ENCODE results near the gene ERN1.
"Not testable (repeated sequence)": the region's sequence is repeated elsewhere in the genome, so short reads cannot be mapped to it uniquely, and the experiment has no call there.

The ERN1 gene

DNA sequence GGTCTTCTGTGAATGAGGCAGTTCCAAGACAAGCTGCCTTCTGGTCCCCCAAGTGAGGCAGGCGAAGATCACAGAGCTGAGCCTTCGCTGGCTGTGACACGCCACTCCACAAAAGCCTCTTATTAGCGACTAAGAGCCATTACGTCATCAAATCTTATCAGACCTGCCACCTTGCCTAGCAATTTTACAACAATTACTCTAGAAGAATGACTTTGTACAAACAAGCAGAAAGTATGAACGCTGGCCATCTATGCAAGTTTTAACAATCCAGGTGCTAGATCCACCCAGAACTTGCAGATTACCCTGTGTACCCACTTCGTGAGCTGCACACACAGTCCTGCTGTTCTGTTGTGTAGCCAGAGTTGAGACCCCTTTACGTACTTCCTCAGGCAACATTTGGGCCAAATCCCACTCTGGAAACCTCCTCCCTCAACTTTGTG, 105.7 kb downstream of the ERN1 start:
- DNase-seq (ENCODE audit: low read depth): no peak
- no peak overlapping the region for H3K4me3 ChIP-seq (replicated peaks; ENCODE audit: low read depth, low read length)
- TF ChIP-seq, protein P1, sequence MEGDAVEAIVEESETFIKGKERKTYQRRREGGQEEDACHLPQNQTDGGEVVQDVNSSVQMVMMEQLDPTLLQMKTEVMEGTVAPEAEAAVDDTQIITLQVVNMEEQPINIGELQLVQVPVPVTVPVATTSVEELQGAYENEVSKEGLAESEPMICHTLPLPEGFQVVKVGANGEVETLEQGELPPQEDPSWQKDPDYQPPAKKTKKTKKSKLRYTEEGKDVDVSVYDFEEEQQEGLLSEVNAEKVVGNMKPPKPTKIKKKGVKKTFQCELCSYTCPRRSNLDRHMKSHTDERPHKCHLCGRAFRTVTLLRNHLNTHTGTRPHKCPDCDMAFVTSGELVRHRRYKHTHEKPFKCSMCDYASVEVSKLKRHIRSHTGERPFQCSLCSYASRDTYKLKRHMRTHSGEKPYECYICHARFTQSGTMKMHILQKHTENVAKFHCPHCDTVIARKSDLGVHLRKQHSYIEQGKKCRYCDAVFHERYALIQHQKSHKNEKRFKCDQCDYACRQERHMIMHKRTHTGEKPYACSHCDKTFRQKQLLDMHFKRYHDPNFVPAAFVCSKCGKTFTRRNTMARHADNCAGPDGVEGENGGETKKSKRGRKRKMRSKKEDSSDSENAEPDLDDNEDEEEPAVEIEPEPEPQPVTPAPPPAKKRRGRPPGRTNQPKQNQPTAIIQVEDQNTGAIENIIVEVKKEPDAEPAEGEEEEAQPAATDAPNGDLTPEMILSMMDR (IDR thresholded peaks at IDR 0.05; ENCODE audit: low read length, missing control alignments): no peak

DNA sequence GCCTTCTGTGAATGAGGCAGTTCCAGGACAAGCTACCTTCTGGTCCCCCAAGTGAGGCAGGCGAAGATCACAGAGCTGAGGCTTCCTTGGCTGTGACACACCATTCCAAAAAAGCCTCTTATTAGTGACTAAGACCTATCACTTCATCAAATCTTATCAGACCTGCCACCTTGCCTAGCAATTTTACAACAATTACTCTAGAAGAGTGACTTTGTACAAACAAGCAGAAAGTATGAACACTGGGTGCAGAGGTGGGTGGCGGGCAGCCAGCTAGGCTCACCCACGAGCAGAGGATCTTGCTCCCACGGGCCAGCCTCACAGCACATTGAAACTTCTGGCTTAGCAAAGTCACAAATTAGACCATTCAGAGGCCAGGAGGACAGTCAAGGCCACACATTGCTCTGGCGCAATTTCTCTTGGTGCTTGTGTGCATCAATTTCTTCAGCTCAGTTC, 107.3 kb downstream of the ERN1 start:
- no peak for DNase-seq (ENCODE audit: low read depth)
- H3K4me3 ChIP-seq (replicated peaks; ENCODE audit: low read depth, low read length): no peak overlapping the region
- TF ChIP-seq, protein P1 (IDR thresholded peaks at IDR 0.05; ENCODE audit: low read length, missing control alignments): no peak

DNA sequence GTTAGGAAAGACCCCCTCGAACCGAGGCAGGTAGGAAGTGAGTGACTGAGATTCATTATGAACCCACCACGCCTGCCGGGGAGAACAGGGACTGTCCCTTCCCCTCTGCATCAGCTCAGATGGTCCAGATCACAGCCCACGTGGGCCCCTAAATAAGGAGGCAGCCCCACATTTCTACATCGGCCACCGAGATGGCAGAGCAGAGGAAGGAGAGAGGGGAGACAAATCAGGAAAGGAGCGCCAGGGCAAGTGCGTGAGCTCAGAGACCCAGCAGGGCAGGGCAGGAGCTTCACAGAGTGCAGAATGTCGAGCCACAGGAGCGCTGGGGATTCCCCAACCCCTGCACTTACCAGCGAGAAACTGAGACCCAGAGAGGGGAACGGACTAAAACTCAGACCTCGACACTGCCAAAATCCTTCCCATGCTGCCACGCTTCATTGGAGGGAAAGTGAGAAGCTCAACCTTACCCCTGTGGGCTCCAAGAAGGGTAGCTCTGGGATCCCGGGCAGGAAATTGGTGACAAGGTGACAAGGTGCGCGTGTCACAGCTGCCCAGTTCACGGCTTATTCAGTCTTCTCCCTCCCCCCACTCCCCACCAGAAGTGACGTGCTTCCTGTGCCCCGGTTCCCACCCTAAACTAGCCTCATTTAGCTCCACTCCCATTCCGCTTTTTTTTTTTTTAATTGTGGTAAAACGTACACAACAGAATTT, 109.7 kb downstream of the ERN1 start, which contains the start of gene ICAM2:
Gene ICAM2 (minus strand): TSS at position 578 of the 711 bp plus-strand sequence. CDS start 13,942 bp downstream, outside the sequence.
- no peak for DNase-seq (ENCODE audit: low read depth)
- TF ChIP-seq, protein P1 (IDR thresholded peaks at IDR 0.05; ENCODE audit: low read length, missing control alignments): no peak
- H3K4me3 ChIP-seq (replicated peaks; ENCODE audit: low read depth, low read length): no peak within 1 kb of the TSS

DNA sequence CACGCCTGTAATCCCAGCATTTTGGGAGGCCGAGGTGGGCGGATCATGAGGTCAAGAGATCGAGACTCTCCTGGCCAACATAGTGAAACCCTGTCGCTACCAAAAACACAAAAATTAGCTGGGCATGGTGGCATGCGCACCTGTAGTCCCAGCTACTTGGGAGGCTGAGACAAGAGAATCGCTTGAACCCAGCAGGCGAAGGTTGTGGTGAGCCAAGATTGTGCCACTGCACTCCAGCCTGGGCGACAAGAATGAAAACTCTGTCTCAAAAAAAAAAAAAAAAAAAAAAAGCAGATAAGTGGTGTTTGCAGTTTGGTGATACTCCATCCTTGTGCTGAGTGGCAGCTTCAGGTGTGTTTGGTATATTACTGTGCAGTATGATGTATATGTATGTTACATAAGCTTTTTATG, 110.4 kb downstream of the ERN1 start:
- not testable (repeated sequence) for H3K4me3 ChIP-seq (replicated peaks; ENCODE audit: low read depth, low read length); DNase-seq (ENCODE audit: low read depth)

DNA sequence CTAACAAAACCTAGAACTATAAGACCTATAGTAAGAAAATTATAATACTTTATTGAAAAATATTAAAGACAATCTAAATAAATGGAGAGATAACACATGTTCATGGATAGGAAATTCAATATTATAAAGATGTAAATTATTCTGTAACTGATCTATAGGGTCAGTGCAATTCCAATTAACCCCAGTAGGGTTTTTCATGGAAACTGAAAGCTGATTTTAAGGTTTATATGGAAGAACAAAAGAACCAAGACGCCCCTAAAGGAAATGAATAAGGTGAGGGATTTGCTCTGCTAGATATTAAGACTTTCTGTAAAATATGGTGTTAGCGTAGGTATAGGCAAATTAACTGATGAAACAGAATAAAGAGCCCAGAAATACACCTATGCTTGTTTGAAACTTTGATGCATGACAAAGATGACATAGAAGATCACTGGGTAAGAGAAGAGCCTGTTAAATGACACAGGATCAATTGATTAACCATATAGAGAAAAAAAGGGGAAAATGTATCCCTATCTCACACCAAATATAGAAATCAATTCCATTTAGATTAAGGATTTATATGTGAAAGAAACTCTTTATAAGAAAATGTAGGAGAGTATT, 112.5 kb downstream of the ERN1 start:
- TF ChIP-seq, protein P1 (IDR thresholded peaks at IDR 0.05; ENCODE audit: low read length, missing control alignments): peak; percentile 24
- no peak overlapping the region for H3K4me3 ChIP-seq (replicated peaks; ENCODE audit: low read depth, low read length)
- no peak for DNase-seq (ENCODE audit: low read depth)

DNA sequence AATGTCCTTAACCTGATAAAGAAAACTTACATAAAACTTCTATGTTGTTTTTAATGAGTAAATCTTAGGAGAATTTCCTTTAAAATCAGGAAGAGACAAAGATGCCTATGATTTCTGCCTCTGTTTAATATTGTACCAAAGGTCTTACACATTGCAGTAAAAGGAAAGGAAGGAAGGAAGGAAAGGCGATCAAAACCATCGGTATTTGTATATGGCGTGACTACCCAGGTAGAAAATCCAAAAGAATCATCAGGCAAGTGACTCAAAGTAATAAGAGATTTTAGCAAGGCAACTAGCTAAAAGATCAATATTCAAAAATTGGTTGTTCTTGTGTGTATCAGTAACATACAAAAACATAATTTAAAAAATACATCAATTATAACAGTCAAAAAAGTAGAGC, 113.0 kb downstream of the ERN1 start:
- H3K4me3 ChIP-seq (replicated peaks; ENCODE audit: low read depth, low read length): no peak overlapping the region
- TF ChIP-seq, protein P1 (IDR thresholded peaks at IDR 0.05; ENCODE audit: low read length, missing control alignments): no peak
- DNase-seq (ENCODE audit: low read depth): no peak

DNA sequence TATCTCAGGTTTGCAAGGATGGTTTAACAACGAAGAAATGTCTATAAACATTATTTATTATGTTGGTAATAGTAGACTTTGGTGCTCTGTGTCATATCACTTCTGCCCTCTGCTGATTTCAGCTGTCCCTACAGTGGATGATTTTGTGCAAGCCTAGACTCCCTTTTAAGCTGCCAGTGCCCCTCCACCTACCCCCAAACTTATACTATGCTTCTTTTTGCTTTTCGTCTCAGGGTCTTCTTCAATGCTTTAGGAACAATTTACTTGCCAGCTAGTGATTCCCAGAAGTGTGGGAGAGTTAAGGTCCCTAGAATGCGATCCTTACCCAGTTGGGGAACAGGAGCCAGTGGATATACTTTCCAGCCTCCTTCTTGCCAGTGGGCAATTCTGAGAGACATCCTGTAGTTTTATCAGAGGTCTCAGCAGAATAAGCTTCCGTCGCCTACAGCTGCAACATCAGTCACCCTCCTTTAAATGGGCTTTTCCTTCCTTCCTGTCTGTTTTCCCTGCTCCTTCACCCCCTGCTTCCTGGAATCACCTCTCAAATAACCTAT, 113.6 kb downstream of the ERN1 start:
- no peak for DNase-seq (ENCODE audit: low read depth)

More for the DNA sequence above, 113.6 kb downstream of the ERN1 start:
- no peak overlapping the region for H3K4me3 ChIP-seq (replicated peaks; ENCODE audit: low read depth, low read length)
- TF ChIP-seq, protein P1 (IDR thresholded peaks at IDR 0.05; ENCODE audit: low read length, missing control alignments): peak; percentile 18

All from fibroblast of pulmonary artery (primary cell).